ENCODE data around the gene FAM187B.
"Not testable (repeated sequence)": the region's sequence is repeated elsewhere in the genome, so short reads cannot be mapped to it uniquely, and the experiment has no call there.

The FAM187B gene

DNA sequence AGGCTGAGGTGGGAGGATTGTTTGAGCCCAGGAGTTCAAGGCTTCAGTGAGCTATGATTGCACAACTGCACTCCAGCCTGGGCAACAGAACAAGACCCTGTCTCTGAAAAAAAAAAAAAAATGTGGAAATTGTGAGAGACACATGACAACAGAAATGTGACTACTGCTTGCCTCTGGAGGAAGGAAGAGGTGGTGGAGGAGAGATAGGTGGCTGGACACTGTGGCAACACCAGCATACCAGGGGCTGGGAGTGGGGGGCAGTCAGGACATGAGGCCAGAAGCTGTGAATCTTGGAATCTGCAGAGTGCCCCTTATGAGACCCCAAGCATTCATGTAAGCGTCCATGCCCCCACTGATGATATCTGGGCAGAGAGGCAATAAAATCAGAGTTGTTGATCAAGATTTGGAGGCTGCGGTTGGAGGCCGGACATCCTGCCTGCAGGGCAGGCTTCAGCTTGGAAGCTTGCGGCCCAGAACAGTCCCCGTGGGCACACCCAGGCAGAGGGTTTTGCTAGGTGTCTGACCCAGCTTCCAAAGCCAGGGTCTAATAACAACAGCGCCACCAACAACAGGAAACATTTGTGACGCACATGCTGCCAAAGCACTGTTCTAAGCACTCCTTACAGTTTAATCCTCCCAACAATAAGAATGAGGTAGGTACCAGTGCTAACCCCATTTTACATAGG, 16.9 kb downstream of the FAM187B start:
- DNase-seq, result no peak

DNA sequence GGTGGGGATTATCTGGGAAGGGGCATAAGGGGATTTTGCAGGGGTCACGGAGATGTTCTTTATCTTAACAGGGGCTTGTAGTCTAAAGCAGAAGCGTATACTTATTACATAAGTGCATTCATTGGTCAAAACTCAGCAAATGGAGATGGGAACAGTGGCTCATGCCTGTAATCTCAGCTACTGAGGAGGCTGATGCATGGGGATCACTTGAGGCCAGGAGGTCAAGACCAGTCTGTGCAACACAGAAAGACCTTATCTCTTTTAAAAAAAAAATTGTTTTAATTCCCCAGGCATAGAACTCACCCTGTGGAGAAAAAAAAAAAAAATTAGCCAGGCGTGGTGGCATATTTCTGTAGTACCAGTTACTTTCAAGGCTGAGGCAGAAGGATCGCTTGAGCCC, 18.9 kb downstream of the FAM187B start:
- DNase-seq, result no peak

- DNase-seq, result no peak
Observed at GRCh38 chr19:35208121-35208520, 20.4 kb downstream of the FAM187B start.

- no peak for DNase-seq
Observed at GRCh38 chr19:35207391-35207871, 21.1 kb downstream of the FAM187B start.

- no peak for DNase-seq
Observed at GRCh38 chr19:35206855-35207254, 21.7 kb downstream of the FAM187B start.

DNA sequence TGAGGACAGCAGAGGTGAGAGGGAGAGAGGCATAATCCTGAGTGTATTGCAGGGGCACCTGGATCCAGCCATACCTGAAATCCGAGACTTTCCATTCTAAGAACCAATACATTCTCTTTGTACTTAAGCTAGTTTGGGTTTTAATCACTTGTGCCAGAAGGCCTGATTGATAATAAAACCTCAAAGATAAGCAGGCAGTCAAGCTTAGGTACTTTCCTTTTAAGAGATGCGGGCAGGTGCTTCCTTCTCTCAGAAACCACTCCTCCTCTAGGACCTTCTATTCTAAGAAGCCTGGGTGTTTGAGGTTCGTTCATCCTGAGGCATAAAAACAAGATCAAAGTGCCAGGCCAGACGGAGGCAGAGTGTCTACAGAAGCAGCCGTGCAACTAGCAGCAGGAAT, 22.2 kb downstream of the FAM187B start:
- DNase-seq, result no peak

DNA sequence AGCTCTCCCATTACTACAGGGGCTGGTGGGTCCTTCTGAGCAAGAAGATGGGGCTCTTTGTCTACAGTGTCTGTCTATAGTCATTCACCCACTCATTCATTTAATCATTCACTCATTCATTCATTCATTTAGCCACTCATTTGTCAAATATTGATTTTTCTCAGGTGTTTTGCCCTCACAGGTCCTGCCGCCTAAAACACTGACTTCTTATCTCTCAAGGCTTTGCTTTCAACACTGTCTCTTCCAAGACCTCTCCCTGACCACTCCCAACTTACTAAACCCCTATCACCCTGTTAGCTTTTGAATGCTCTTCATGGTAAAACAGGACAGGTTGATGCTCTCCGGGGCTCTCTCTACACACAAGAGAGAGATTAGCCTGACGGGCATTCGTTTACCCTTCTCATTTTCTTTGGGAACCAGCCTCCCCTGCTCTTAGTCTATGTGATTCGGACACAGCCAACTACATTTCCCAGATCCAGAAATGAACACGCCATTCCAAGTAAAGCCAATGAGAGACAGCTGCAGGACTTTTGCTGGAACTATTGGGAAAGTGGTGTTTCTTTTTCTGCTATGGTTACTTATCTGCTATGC, 22.7 kb downstream of the FAM187B start:
- DNase-seq, result no peak

- no peak for DNase-seq
Observed at GRCh38 chr19:35204799-35205732, 23.5 kb downstream of the FAM187B start.

DNA sequence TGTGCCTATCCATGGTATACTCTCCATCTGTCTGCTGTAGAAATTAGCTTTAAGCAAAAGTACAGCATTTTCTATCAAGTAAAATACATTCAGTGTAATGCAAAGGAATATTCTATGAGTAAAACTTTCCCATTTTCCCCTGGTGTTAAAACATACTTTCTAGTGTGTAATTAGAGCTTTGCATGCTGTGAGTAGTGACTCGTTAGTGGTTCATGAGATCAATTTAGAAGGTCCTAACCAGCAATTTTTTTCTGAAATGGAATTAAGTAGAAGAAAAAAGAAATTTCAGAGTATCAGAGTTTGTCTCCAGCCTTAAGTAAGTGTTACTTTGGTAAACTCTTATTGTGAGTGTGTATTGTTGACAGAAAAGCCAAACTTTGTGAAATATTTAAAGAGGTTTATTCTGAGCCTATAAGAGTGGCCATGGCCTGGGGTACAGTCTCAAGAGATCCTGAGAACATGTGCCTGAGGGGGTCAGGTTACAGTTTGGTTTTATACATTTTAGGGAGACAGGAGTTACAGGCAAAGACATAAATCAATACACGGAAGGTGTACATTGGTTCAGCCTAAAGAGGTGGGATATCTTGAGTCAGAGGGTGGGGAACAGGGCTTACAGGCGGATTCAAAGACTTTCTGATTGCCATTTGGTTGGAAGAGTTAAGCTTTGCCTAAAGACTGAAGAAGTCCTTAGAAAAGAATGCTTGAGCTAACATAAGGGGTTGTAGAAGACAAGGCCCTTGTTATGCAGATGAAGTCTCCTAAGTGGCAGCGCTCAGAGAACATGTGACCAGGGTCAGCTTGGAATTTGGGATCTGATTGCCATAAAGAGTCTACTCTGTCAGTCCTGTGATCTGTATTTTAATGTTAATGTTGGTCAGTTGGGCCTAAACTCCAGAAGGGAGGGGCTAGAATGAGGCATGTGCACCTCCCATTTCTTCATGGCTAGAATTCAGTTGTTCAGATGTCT, 25.5 kb downstream of the FAM187B start:
- DNase-seq, result no peak

DNA sequence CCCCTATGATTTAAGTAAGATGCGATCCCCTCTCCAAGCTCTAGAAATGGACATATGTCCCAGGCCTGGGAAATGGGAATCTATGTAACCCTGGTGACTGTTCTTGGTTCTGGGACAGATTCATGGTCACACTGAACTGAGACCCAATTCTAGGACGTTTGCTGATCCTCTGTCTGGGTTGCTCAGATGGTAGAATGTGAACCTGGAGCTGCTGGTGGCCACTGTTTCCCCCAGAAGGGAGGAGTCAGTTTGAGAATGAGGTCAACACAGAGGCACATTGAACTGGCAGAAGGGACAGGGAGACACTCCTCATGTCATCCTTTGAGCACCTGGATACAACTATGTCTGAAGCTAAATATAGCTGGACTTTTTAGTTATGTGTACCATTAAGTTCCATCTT, 29.1 kb downstream of the FAM187B start:
- DNase-seq, result no peak

DNA sequence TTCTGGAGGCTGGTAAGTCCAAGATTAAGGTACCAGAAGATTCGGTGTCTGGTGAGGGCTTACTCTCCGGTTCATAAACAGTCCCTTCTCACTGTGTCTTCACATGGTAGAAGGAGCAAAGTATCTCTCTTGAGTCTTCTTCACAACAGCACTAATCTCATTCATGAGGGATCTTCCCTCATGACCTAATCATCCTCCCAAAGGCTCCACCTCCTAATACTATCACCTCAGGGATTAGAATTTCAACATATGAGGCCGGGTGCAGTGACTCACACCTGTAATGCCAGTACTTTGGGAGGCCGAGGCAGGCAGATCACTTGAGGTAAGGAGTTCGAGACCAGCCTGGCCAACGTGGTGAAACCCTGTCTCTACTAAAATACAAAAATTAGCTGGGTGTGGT, 31.7 kb downstream of the FAM187B start:
- not testable (repeated sequence) for DNase-seq

- no peak for DNase-seq
Observed at GRCh38 chr19:35195830-35196229, 32.7 kb downstream of the FAM187B start.

DNA sequence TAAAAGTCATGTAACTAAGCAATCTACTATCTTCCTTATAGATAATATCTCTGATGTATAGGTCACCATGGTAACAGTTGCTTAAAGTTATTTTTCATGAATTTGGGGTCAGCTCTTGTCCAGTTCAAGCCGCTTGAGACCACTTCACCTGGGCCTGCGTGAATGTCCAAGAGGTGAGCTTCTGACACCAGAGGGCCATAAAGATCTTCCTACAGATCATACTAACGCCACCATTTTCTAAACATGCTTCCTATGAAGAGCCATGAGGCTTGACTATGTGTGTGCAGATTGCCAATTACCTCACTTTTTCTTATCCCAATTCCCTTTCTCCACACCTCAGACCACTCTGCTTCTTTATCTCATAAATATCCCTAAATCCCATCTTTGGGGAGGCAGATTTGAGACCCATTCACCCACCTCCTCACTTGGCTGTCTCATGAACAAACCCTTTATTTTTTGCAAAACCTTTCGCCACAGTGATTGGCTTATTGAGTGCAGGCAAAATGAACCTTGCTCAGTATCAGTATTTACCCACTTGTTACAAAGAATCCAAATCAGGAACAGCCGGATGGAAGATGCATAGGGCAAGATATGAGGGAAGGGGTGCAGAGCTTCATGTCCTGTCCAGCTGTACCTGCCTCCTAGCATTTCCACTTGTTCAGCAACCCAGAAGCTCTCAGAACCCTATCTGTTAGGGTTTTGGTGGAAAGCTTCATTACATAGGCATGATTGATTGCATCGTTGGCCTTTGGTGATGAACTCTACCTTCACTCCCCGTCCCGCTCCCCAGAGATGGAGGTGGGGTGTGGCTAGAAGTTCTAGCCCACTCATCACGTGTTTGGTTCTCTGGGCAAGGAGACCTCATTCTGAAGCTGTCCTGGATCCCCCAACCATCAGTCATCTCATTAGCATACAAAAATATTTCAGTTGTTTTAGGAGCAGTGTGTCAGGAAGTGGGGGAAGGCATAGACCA, 34.2 kb downstream of the FAM187B start:
- no peak for DNase-seq

DNA sequence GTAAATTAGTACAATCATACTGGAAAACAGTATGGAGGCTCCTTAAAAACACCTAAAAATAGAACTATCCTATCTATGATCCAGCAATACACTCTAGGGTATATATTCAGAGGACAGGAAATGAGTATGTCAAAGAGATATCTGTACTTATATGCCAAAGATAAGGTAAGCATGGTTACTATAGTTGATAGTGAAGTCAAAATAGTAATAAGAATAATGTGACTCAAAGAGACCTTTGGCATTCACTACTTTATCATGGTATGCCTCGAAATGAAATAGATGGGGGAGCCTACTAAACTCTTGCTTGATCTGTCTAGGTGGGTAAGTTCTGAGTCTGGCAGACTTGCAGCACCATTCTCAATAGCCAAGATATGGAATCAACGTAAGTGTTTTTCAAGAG, 43.7 kb downstream of the FAM187B start:
- no peak for DNase-seq

DNA sequence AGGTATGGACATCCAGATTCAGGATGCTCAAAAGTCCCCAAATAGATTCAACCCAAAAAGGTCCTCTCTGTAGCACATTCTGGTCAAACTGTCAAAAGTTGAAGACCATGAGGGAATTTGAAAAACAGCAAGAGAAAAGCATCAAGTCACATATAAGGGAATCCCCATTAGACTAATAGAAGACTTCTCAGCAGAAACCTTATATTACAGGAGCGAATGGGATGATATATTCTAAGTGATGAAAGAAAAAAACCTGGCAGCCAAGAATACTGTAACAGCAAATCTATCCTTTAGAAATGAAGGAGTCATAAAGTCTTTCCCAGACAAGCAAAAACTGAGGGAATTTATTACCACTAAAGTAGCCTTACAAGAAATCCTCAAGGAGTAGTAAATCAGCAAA, 44.3 kb downstream of the FAM187B start:
- no peak for DNase-seq

GRCh38 chr19:35181387-35181786, 47.2 kb downstream of the FAM187B start:
- DNase-seq, result no peak

DNA sequence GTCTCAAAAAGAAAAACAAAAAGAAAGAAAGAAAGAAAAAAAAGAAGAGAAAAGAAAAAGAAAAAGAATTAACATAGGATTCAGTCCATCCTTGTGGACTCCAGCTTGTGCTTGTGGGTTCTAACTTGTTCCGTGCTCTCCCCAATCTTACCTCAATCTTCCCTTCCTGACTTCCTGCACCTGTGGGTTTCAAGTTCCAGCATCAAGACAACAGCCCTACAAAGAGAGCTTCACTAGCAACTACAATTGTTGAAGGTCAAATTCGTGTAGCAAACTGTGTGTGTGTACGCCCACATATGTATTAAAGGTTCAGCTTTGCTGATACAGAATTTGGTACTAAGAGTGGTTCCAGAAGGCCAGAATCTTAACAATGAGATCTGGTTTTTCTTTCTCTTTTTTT, 48.7 kb downstream of the FAM187B start:
- no peak for DNase-seq

DNA sequence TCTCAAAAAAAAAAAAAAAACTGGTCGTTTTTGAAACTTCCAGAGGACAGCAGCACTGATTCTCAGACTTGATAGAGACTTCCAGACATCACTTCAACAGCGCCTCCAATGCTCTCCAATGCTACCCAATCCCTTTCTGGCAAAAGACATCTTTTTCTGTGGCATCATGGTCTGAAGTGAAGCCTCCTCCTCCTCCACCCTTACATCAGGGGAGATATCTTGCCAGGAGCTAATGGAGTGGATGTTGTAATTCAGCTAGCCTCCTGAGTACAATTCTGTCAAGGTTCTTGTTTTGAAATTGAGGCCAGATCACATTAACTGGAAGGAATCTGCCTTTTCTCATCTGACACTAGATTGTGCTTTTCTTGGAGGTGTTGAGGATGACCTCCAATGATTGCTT, 49.8 kb downstream of the FAM187B start:
- no peak for DNase-seq

- DNase-seq, result no peak
Observed at GRCh38 chr19:35177377-35178274, 50.9 kb downstream of the FAM187B start.

- DNase-seq, result no peak
Observed at GRCh38 chr19:35176181-35176570, 52.4 kb downstream of the FAM187B start.
